B cell (primary cell): ENCODE data around the gene TFEB. TPM values are rescaled to one million over a fixed set of nuclear protein-coding genes. Genes with fewer than 3 reads are reported as not detected.

ENCODE experiments used
- ATAC-seq: fragments of 200-7000 bp; cut with Tn5 transposase; one replicate; pipeline ENCODE4 v1.10.0; 2021; ENCODE audit warnings: low read depth, mild to moderate bottlenecking, moderate number of reproducible peaks, moderate library complexity
- CTCF ChIA-PET: fragments of 350-600 bp; sonication (Branson Sonifier 250); formaldehyde crosslinking; loops from one replicate; lab custom pipeline; 2021; ENCODE audit warnings: antibody characterized with exemption, inconsistent platforms; lab: Charles Lee
- POLR2A ChIA-PET: fragments of 350-600 bp; sonication (Branson Sonifier 250); formaldehyde crosslinking; loops from one replicate; lab custom pipeline; 2021; ENCODE audit warnings: antibody characterized with exemption; lab: Charles Lee
- DNase-seq: peaks from one replicate; pipeline ENCODE4 v3.0.0; 2013
- H2AFZ ChIP-seq: 2 replicates; pipeline ENCODE4 v1.6.1; 2012; ENCODE audit warnings: mild to moderate bottlenecking, low read depth, low read length; ENCODE audit not compliant: insufficient read depth, poor library complexity, severe bottlenecking
- H3K27ac ChIP-seq, 2 donors: 1 replicate in 1 of 2; 2 replicates in 1 of 2; pipeline ENCODE4 v1.5.1; 2012 to 2013; ENCODE audit warnings: low read length in 2 of 2, mild to moderate bottlenecking in 2 of 2, moderate library complexity in 1 of 2
- H3K27me3 ChIP-seq, 4 experiments: fragments of 200-600 bp in 1 of 4; sonication (generic) in 1 of 4; replicated peaks in 1 of 4; 1 replicate in 2 of 4; 2 replicates in 2 of 4; pipeline versions ENCODE4 v1.6.1 to v1.7.0; 2013 to 2016; ENCODE audit warnings: low read length in 3 of 4, mild to moderate bottlenecking in 2 of 4, mixed read lengths in 1 of 4, moderate library complexity in 1 of 4; ENCODE audit not compliant: insufficient read depth in 4 of 4, control insufficient read depth in 3 of 4; ENCODE audit errors: control extremely low read depth in 1 of 4
- H3K36me3 ChIP-seq, 2 experiments: replicated peaks in 1 of 2; 1 replicate in 1 of 2; 2 replicates in 1 of 2; pipeline versions ENCODE4 v1.6.1 to v1.7.1; 2013; ENCODE audit warnings: low read length in 1 of 2; ENCODE audit not compliant: insufficient read depth in 2 of 2, control insufficient read depth in 1 of 2; ENCODE audit errors: control extremely low read depth in 1 of 2, extremely low read depth in 1 of 2
- H3K4me1 ChIP-seq, 2 donors: fragments of 200-600 bp in 1 of 2; sonication (generic) in 1 of 2; 1 replicate in 1 of 2; 2 replicates in 1 of 2; pipeline versions ENCODE4 v1.5.1 to v1.6.1; 2013 to 2017; ENCODE audit warnings: low read length in 2 of 2; ENCODE audit not compliant: control insufficient read depth in 2 of 2, insufficient read depth in 2 of 2
- H3K4me2 ChIP-seq: replicated peaks from 2 replicates; pipeline ENCODE3; 2012; ENCODE audit warnings: mild to moderate bottlenecking, low read depth, low read length; ENCODE audit not compliant: poor library complexity, severe bottlenecking
- H3K4me3 ChIP-seq, 5 experiments: fragments of 200-600 bp in 1 of 5; sonication (generic) in 1 of 5; 1 replicate in 3 of 5; 2 replicates in 2 of 5; pipeline versions ENCODE4 v1.5.1 to v1.7.0; 2011 to 2016; ENCODE audit warnings: low read length in 4 of 5, mild to moderate bottlenecking in 4 of 5, low read depth in 2 of 5, control low read depth in 1 of 5, moderate library complexity in 1 of 5; ENCODE audit not compliant: insufficient read depth in 1 of 5; ENCODE audit errors: control extremely low read depth in 1 of 5, extremely low read depth in 1 of 5
- H3K79me2 ChIP-seq: fragments of 200-600 bp; sonication (generic); one replicate; pipeline ENCODE4 v1.6.0; 2016; ENCODE audit warnings: low read length; ENCODE audit not compliant: control insufficient read depth, insufficient read depth
- H3K9ac ChIP-seq: fragments of 200-600 bp; sonication (generic); 2 replicates; pipeline ENCODE4 v1.6.1; 2017; ENCODE audit warnings: mild to moderate bottlenecking, low read length, moderate library complexity
- H3K9me3 ChIP-seq, 3 donors: one replicate each; pipeline versions ENCODE4 v1.6.1 to v1.7.1; 2013; ENCODE audit warnings: low read length in 2 of 3; ENCODE audit not compliant: control insufficient read depth in 2 of 3, insufficient read depth in 1 of 3; ENCODE audit errors: control extremely low read depth in 1 of 3
- H4K20me1 ChIP-seq: 2 replicates; pipeline ENCODE4 v1.6.0; 2012; ENCODE audit warnings: mild to moderate bottlenecking, low read length; ENCODE audit not compliant: insufficient read depth, control insufficient read depth, poor library complexity, severe bottlenecking
- H3K27ac Mint-ChIP-seq: one replicate; pipeline ENCODE4 v1.8.0; 2021; ENCODE audit warnings: mixed read lengths
- H3K27me3 Mint-ChIP-seq: one replicate; pipeline ENCODE4 v1.8.0; 2021; ENCODE audit warnings: mixed read lengths
- H3K4me1 Mint-ChIP-seq: one replicate; pipeline ENCODE4 v1.8.0; 2021; ENCODE audit warnings: mixed read lengths
- H3K4me3 Mint-ChIP-seq: one replicate; pipeline ENCODE4 v1.8.0; 2021; ENCODE audit warnings: mixed read lengths
- H3K9me3 Mint-ChIP-seq: one replicate; pipeline ENCODE4 v1.8.0; 2022; ENCODE audit warnings: mixed read lengths; ENCODE audit not compliant: insufficient read depth
- CTCF ChIP-seq: fragments of 200-600 bp; IDR thresholded peaks from one replicate; pipeline ENCODE4 v1.8.0; 2022; ENCODE audit warnings: antibody characterized with exemption, mild to moderate bottlenecking
- EZH2 ChIP-seq: IDR thresholded peaks from 2 replicates; pipeline ENCODE4 v1.6.1; 2012; ENCODE audit warnings: borderline replicate concordance, low read depth, mild to moderate bottlenecking, moderate library complexity, low read length; ENCODE audit not compliant: insufficient read depth, poor library complexity, severe bottlenecking
- WGBS: methylation state at CpG from one replicate; pipeline ENCODE4 v1.1.5; 2013; ENCODE audit warnings: missing lambda C conversion rate; ENCODE audit not compliant: insufficient coverage; 5-methylcytosine and 5-hydroxymethylcytosine counted together
- intact Hi-C: fragments of 100-400 bp; cut with micrococcal nuclease; formaldehyde crosslinking; loops from one replicate; pipeline ENCODE4 v1.10.0; 2022
- polyA plus RNA-seq: library from polyadenylated mRNA; depleted of rRNA; stranded (reverse); fragments of >200 nt; gene quantifications from 2 replicates; pipeline ENCODE4 v1.2.3, GENCODE V29; 2012
- total RNA-seq, 2 donors: library from RNA; stranded (reverse); fragments of 120-200 nt in 1 of 2; gene quantifications; 1 replicate in 1 of 2; 2 replicates in 1 of 2; pipeline versions ENCODE4 v1.2.3 to v1.2.4, GENCODE V29; 2013 to 2022

Gene TFEB
- total and polyA plus RNA-seq, 2 donors (not counting 1 experiment from before 2014, with no cell fraction given): 113 to 148 TPM

- CTCF ChIA-PET: no interaction called here
- H3K9me3 Mint-ChIP-seq: no peaks in the 10 kb centered on the region
- H3K9ac ChIP-seq: no peak overlapping the region
- no peaks in the 10 kb centered on the region for H3K79me2 ChIP-seq
- H3K27me3 Mint-ChIP-seq: peaks cover 26% of the 10 kb centered on the region
- no peak for TF ChIP-seq CTCF
- TF ChIP-seq EZH2: no peak
- H3K4me1 Mint-ChIP-seq: peaks cover 3% of the 10 kb centered on the region
- no peak overlapping the region for H3K4me2 ChIP-seq
- H3K27ac ChIP-seq: no peak overlapping the region
- no peak overlapping the region for H3K4me3 Mint-ChIP-seq
- H3K9me3 ChIP-seq: no peaks in the 10 kb centered on the region
- no peak overlapping the region for H3K27ac Mint-ChIP-seq
- H3K27me3 ChIP-seq: peaks cover 0 to 4% (median 1%) of the 10 kb centered on the region in 4 experiments
- no peaks in the 10 kb centered on the region for H3K4me1 ChIP-seq
- intact Hi-C loops: no loop called here
- H3K4me3 ChIP-seq: no peak overlapping the region
- H3K36me3 ChIP-seq: no peaks in the 10 kb centered on the region
- POLR2A ChIA-PET: no interaction called here
- DNase-seq: no peak
- no peak overlapping the region for H2AFZ ChIP-seq
- 100% methylated on average over 1 of the region's 2 CpGs for WGBS
- ATAC-seq: no peak
- H4K20me1 ChIP-seq: no peaks in the 10 kb centered on the region
Observed at GRCh38 chr6:41668968-41669367, 66.4 kb downstream of the TFEB start.

GRCh38 chr6:41667195-41667594 lies 68.2 kb downstream of the TFEB start:
- intact Hi-C loops: no loop called here
- no peak overlapping the region for H3K4me3 ChIP-seq
- H3K27ac ChIP-seq: no peak overlapping the region
- no peaks in the 10 kb centered on the region for H3K9me3 ChIP-seq
- no peak for DNase-seq
- ChIA-PET CTCF (no interaction called here), POLR2A (no interaction called here)
- no peaks in the 10 kb centered on the region for H3K79me2 ChIP-seq
- Mint-ChIP-seq H3K4me1 (peaks cover 3% of the 10 kb centered on the region), H3K4me3 (no peak overlapping the region), H3K9me3 (no peaks in the 10 kb centered on the region), H3K27me3 (peaks cover 27% of the 10 kb centered on the region), H3K27ac (no peak overlapping the region)
- TF ChIP-seq EZH2: no peak
- no peak for TF ChIP-seq CTCF
- peaks cover 0 to 4% (median 1%) of the 10 kb centered on the region in 4 experiments for H3K27me3 ChIP-seq
- no peak overlapping the region for H2AFZ ChIP-seq
- no peaks in the 10 kb centered on the region for H4K20me1 ChIP-seq
- H3K36me3 ChIP-seq: no peaks in the 10 kb centered on the region
- no peaks in the 10 kb centered on the region for H3K4me1 ChIP-seq
- ATAC-seq: no peak
- no peak overlapping the region for H3K9ac ChIP-seq
- no peak overlapping the region for H3K4me2 ChIP-seq
- WGBS: no CpG with 5 or more reads among the region's 1 CpG
